GM18858 (cell line): ENCODE data around the gene FASTKD1.
"Not testable (repeated sequence)": the region's sequence is repeated elsewhere in the genome, so short reads cannot be mapped to it uniquely, and the experiment has no call there.

ENCODE experiments used
- ATAC-seq: cut with Tn5 transposase; IDR thresholded peaks from one replicate; pipeline ENCODE4 v1.9.1; 2021; ENCODE audit not compliant: unreplicated experiment

Gene FASTKD1

DNA sequence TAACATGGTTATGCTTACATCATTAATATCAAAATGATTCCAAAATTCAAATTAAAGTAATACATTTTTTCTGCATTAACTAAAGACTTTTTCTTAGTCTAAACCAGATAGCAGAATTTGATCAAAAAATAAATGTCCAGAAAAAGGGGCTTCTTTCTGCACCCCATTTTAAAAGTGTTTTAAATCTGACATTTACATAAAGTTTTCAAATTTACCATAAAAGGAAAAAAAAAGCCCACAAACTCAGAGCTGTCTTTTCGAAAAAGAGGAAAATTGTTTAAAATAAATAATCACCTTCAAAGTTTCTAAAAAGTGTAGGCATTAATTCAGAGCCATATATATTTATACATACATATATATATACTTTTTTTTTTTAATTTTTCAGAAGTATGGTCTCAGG is 1.5 kb downstream of the FASTKD1 start:
- ATAC-seq: no peak

DNA sequence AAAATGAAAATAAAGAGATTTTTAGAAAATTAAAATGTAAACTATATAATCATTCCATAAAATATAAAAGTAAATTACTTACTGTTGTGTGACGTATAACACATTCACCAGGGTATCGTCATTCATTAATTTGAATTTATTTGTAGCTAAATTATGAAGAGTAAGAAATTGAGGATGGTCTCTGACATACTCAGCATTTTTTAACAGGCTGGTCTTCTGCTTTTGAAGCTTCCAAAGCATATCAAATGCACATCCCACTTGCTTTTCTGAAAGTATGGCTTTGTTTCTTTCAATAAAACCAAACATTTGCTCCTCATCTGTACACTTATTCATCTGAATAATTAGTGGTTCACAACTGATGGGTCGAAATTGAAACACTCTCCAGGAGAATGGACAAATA is 2.1 kb downstream of the FASTKD1 start:
- ATAC-seq: no peak

DNA sequence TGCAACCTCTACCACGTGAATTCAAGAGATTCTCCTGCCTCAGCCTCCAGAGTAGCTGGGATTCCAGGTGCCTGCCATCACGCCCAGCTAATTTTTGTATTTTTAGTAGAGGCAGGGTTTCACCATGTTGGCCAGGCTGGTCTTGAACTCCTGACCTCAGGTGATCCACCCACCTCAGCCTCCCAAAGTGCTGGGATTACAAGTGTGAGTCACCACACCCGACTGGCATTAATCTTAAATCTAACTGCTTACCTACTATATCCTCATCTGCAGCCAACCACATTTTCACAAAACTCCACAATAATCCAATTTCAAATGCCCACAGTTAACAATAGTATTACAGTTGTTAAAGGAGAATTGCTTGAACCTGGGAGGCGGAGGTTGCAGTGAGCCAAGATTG is 2.9 kb downstream of the FASTKD1 start:
- not testable (repeated sequence) for ATAC-seq

DNA sequence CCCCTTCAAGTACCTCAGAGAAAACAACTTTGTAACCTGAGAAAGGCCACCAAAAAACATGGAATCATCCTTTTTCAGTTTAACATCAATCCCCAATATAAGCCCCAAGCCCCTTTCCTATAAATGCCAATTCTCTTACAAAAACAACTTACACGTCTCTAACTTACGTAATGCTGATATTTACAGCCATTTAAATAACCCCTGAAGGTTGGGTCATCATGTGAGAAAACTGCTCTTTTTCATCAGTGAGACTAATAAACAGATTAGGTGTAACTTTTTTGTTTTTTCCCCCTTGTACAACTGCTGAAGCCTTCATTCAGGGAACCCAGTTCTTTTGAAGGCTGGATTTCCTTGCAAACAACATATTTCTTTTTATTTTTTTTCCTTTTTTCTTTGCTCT is 3.7 kb downstream of the FASTKD1 start:
- no peak for ATAC-seq

DNA sequence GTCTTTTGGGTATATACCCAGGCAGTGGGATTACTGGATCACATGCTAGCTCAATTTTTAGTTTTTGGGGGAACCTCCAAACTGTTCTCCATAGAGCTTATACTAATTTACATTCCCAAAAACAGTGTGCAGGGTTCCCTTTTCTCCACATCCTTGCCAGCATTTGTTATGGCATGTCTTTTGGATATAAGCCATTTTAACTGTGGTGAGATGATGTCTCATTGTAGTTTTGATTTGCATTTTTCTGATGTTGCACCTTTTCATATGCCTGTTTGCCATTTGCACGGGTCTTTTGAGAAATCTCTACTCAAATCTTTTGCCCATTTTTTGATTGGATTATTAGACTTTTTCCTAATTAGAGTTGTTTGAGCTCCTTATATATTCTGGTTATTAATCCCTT is 8.0 kb downstream of the FASTKD1 start:
- no peak for ATAC-seq

DNA sequence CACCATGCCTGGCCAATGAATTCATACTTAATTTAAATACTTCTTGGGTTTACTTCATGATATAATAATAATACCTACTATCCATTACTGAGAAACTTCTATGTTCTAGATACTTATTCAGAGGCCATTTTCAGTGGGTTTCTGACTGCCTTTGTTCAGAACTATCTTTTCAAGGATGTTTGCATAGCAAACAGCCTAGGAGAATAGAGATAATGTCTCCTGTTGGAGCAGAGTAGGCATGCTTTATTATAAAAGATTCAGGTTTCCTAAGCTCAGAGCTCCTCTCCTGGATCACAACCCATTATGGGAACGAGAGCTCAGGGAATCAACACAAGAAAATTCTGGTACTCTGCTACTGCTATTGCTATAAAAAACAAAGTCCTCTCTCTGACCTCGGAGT is 11.1 kb downstream of the FASTKD1 start:
- ATAC-seq: no peak

DNA sequence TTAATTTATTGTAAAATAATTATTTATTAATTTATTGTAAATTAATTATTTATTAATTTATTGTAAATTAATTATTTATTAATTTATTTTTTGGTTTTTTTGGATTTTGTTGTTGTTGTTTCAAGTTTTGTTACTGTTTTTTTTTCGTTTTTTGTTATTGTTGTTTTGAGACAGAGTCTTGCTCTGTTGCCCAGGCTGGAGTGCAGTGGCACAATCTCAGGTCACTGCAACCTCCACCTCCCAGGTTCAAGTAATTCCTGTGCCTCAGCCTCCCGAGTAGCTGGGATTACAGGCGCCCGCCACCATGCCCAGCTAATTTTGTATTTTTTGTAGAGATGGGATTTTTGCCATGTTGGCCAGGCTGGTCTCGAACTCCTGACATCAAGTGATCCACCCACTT is 11.6 kb downstream of the FASTKD1 start:
- ATAC-seq: not testable (repeated sequence)

DNA sequence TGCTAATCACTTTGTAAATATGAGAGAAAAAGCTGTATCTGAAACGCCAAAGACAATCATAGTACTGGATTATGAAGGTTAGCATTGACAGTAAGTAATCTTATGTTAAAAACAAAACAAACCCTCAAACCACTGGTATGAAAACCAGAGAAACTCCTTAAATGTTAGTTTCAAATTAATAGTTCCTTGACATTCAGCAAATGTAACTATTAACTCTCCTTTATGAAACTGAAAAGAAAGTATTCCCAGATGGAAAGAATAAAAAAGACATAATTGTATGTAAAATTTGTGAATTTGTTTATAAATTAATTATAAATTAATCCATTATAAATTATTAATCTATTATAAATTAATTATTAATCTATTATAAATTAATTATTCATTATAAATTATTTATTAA is 12.3 kb downstream of the FASTKD1 start:
- ATAC-seq: no peak

DNA sequence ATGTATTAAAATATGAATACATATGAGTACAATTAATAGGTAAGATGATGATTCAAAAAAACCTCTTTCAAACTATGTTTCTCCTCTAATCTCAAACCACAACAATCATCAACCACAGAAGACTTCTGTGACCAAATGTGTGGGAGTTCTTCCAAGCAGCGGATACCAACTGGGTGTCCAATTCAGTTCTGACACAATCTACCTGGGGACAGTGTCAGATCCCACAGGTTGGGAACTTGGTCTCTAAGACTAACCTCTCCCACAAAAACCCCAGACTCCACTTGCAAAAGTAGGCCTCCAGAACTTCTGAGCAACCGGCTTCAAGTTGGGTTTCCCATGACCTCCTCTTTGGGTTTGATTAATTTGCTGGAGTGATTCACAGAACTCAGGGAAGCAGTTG is 26.9 kb downstream of the FASTKD1 start:
- no peak for ATAC-seq

DNA sequence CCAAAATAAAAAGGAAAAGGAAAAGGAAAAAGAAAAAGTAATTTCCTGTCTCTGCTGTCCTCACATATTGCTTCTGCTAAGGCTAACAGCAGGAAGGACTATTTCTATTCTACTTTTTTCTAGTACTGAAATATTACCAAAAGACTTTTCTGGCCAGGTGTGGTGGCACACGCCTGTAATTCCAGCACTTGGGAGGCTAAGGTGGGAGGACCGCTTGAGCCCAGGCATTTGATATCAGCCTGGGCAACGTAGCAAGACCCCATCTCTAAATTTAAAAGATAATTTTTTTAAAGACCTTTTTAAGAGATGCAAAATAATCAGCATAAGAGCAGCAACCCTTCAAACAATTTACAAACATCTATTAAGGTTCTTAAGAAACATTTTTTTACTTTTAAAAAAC is 31.2 kb downstream of the FASTKD1 start:
- ATAC-seq: no peak

DNA sequence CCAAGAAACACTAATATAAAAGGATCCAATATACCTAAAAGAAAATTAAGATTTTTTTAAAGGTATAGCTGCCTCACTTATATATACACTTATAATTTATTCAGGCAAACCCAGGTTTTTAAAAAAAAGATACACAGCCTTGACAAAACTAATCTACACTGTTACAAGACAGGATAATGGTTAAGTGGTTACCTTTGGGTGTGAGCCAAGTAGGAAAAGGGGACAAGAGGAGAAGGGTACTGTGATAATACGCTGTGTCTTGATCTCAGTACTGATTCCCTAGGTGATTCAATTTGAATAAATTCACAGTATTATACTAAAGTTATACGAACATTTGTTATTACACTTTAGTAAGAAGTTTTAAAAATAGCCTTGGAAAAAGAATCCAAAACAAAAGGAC is 33.5 kb downstream of the FASTKD1 start:
- no peak for ATAC-seq

DNA sequence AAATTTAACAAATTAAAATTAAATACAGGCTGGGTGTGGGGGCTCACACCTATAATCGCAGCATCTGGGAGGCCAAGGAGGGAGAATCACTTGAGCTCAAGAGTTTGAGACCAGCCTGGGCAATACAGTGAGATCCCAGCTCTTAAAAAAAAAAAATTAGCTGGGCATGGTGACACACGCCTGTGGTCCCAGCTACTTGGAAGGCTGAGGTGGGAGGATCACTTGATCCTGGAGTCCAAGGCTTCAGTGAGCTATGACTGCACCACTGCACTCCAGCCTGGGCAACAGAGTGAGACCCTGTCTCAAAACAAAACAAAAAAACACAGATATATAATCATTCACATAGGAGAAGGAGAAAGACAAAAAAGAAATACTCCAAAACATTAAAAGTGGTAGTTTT is 34.2 kb downstream of the FASTKD1 start:
- not testable (repeated sequence) for ATAC-seq

DNA sequence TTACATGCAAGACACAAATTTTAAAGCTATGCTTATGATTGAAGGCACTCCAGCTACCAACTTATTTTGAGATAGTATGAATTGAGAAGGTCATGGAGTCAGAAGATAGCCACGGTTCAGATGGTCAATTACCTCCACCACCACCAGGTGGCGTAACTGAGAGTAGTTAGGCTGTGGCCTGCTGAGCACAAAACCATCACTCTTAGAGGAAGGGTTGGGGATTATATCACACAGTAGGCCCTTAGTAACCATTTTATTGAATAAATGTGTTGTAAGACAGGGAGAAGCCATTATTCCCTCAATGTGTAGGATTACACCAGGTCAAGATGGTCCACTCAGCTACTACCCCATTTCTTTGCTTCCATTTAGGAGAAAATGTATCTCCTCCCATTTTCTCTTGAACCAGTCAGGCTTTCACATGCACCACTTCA is 45.4 kb downstream of the FASTKD1 start:
- ATAC-seq: peak; percentile 71

DNA sequence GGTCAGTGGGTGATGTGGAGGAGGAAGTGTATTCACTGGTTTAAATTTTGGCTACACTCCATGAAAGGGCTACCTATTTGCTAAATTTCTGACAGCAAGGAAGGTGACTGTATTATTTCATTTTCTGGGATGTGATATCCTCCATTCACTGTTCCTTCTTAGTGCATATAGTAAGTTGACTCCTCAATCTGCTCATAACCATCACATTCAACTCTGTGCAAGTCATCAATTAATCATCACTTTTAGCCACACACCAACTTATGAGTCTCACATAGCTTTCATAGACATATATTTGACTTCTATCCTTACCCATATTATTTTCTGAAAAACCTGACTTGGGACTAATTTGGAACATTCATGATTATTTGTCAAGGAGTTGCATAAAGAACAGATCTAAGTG is 47.2 kb downstream of the FASTKD1 start:
- no peak for ATAC-seq

DNA sequence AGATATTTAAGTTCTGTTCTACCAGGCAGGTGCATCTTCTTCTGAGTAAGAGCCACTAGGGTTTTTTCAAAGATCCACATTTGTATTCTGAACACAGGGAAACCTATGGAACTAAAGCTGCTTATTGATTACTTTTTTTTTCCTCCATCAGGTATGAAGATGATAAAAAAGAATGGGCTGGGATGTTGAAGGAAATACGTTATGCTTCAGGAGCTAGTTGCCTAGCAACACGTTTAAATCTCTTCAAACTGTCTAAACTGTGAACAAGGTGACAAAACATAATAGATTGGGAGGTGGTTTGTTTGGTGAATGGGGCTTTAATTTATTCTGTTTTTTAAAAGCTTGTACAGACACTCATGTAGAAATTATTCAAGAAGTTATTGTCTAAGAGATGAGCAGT is 48.2 kb downstream of the FASTKD1 start:
- ATAC-seq: no peak

DNA sequence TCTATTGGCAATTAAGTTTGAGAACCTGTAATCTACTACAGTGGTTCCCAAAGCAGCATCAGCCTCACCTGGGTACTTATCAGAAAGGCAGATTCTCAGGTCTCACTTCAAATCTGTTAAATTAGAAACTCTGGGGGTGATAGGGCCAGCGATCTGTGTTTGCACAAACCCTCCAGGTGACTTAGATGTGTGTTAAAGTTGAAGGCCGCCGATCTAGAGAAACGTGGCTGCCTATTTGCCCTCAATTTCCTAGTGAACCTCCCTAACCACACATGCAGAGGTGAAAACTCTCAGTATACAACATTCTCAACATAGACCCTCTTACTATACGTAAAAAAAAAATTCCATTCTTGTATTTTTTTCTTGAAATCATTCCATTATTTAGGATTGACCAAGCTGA is 50.0 kb downstream of the FASTKD1 start:
- ATAC-seq: no peak

DNA sequence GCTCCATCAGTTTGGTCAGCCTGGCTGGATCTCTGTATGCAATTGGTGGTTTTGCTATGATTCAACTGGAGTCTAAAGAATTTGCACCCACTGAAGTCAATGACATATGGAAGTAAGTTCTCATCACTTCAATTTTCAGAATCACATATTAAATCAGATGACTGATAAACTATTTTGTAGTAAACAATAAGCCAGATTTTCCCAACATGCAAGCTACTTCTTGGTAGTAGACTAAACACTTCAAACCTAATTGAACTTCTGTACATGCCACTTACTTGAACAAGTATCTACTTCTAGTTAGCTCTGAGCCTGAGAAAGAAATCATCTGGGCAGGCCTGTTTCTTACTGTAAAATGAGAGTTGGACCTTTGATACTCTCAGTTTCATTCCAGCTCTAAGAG is 52.8 kb downstream of the FASTKD1 start:
- ATAC-seq: no peak

DNA sequence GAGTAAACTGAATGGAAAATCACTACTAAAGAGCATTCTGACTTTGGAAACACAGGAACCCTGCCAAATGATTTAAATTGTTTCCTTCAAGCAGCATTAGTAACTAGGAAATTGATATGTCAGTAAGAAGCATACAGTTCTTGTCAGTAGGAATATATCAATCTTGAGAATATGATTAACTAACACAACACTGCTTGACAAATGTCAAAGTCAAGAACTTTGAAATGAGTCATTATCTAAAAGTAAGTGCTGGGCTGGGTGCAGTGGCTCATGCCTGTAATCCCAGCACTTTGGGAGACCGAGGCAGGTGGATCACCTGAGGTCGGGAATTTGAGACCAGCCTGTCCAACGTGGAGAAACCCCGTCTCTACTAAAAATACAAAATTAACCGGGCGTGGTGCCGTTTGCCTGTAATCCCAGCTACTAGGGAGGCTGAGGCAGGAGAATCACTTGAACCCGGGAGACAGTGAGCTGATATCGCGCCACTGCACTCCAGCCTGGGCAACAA is 57.1 kb downstream of the FASTKD1 start:
- ATAC-seq: not testable (repeated sequence)

DNA sequence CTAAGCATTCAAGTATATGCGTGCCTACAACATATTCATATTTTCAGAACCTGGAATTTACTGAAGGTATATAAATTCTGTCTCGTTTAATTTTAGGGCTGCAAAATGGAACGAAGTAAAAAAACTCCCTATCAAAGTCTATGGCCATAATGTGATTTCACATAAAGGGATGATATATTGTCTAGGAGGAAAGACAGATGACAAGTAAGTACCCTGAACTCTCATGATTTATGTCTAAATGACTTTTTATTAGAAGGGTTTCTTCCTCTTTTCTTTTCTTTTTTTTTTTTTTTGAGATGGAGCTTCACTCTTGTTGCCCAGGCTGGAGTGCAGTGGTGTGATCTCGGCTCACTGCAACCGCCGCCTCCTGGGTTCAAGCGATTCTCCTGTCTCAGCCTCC is 58.9 kb downstream of the FASTKD1 start:
- ATAC-seq: not testable (repeated sequence)

DNA sequence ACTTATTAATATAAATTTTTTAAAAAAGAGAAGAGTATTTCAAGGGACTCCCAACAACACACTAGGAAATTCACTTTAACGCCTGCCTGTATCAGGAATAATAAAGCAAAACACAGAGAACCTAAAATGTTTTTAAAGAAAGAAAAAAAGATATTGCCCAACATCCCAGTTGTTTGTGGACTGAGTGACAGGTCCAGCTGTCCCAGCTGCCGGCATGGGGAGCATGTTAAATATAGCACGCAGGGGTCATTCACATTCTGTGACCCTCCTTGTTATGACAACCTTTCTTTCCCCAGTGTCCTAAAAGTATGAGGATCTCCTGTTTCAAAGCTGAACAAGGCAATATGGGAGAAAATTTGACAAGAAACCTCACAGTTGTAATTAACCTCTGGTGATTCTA is 59.7 kb downstream of the FASTKD1 start:
- ATAC-seq: no peak

DNA sequence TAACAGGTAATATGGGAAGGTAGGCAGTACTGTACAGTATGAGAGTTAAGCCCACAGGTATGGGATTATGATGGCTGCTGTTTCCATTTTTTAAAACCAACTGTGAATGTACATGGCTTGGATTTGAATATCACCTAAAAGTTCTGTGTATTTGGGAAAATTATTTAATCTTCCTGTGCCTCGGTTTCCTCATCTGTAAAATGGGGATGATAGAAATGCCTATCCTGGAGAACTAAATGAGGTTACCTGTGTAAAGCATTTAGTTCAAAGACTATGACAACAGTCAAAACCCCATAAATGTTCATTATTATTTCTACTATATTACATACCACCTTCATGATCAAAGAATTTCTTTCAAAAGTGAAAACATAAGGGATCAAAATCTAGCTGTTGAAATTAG is 60.6 kb downstream of the FASTKD1 start:
- no peak for ATAC-seq

DNA sequence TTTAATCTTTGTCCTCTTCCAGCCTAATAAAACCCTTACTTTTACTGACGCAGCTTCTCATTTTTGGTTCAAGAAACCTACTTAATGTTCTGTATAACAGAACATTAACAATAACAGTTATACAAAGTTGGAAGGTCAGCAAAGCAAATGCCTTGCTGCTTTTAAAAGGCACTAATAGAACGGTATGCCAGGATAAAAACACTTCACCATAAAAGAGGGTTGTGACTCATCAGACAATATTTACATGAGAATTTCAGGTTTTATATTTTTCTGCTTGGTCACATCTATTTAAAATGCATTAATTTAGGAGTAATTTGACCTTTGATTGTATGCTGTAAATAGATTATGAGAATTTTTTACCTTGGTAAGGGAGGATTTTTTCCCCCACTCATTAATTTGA is 61.1 kb downstream of the FASTKD1 start:
- ATAC-seq: no peak

DNA sequence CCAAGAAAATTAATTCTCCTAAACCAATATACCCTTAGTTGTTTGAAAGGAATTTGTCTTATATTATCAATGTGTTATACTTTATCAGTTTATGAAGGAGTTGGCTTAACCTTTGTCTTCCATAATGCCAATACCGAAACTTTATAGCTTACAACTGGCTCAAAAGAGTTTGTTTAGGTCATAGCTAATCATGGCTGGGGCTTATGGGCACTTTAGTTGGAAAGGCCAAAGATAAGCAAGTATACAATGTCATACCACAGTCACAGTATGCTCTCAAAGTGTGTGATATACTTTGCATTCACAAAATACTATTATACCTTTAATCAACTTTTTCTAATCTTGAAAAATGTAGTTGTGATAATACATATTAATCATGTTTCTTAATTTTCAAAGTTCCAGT is 61.8 kb downstream of the FASTKD1 start:
- ATAC-seq: no peak

DNA sequence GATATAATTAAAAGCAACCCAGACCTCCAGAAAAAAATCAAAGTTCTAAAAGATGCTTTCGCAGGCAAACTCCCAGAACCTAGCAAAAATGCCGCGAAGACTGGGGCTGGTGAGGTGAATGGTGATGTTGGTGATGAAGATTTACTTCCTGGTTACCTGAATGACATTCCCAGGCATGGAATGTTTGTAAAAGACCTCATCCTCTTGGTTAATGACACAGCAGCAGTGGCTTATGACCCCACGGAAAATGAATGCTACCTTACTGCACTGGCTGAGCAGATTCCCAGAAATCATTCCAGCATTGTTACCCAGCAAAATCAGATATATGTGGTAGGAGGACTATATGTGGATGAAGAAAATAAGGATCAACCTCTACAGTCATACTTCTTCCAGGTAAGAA is 63.2 kb downstream of the FASTKD1 start:
- no peak for ATAC-seq
